CD4-positive, alpha-beta T cell treated with Interleukin-6 at 100 ng/mL for 8 hours (primary cell): ENCODE measurements around the gene FAU.

Experiments
- DNase-seq: peaks from one replicate; pipeline ENCODE4 v3.0.0-alpha.2; 2020; ENCODE audit warnings: mixed read lengths, low spot score

The FAU gene

GRCh38 chr11:65135633-65136145, 13.8 kb upstream of the FAU start:
- DNase-seq: no peak

- peak; percentile 90 for DNase-seq
Measured at GRCh38 chr11:65134952-65135632, 13.2 kb upstream of the FAU start.

DNA sequence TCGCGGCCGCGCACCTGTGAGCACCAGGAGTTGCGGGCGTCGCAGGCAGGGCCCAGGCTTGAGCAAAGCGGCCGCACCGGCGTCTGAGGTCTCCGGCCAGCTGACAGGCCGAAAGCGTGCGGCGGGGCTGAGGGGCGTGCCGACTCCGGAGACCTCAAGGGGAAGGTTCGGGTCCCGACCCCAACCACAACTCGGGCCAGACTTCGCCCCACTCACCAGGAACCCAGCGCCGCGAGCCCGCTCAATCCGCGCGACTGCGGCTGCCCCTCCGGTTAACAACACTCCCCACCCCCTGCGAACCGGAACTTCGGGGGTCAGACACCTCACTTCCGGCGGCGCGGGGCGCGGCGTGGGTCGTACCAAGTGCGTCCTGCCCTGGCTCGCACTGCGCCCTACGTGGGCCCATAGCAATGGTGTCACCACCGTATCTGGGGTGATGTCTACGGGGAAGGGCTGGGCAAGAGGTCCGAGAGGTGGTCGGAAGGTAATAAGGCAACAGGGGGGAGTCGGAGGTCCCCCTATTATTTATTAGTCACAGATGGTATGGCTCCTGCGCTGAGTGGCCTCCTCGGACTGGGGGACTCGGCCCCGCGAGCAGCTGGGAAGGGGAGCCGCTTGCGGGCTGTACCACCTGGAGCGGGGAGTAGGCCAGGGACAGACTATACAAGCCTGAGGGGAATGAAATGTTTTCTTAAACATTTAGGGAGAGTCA, 12.5 kb upstream of the FAU start, which contains the start of gene SYVN1:
Gene SYVN1 (minus strand): TSS at position 280 of the 712 bp plus-strand sequence. CDS start 918 bp downstream, outside the sequence.
- peak; percentile 88 for DNase-seq

DNA sequence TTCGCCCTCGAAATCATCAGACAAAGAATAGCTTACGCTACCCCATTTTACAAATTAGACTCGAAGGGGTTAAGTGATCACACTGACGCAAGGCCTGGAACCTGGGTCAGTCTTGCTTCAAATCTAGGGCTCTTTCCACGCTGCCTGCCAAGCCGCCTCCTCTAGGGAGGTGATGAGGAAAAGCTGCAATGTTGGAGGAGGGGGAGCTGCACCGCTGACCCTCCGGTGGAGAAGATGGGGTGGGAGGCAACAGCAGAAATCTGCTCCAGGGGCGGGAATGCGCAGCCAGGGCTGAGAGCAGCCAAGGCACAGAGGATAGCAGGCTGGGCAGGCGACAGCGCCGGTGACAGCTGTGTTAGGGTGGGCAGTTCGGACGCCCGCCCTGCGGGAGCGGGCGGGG, 11.8 kb upstream of the FAU start:
- DNase-seq: no peak

- peak; percentile 32 for DNase-seq
Measured at GRCh38 chr11:65132988-65133700, 11.2 kb upstream of the FAU start.

- DNase-seq: no peak
Measured at GRCh38 chr11:65132238-65132987, 10.5 kb upstream of the FAU start.

GRCh38 chr11:65131895-65132237, 9.9 kb upstream of the FAU start:
- no peak for DNase-seq

DNA sequence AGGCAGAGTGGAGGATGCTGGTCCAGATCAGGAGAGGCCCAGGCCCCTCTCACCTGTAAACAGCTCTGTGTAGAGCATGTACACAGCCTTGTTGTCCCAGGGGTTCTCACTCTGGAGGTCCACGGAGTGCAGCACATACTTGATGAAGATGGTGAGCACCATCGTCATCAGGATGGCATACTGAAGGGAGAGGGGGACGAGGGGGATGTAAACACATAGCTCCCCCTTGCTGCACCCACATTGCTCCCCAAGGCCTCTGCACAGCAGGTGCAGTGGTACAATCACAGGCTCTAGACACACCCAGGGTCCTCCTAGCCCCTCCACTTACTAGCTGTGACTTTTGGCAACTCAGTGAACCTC, 9.5 kb upstream of the FAU start:
- no peak for DNase-seq

- no peak for DNase-seq
Measured at GRCh38 chr11:65130631-65131416, 8.9 kb upstream of the FAU start.

GRCh38 chr11:65129649-65130441, 7.9 kb upstream of the FAU start:
- no peak for DNase-seq

DNA sequence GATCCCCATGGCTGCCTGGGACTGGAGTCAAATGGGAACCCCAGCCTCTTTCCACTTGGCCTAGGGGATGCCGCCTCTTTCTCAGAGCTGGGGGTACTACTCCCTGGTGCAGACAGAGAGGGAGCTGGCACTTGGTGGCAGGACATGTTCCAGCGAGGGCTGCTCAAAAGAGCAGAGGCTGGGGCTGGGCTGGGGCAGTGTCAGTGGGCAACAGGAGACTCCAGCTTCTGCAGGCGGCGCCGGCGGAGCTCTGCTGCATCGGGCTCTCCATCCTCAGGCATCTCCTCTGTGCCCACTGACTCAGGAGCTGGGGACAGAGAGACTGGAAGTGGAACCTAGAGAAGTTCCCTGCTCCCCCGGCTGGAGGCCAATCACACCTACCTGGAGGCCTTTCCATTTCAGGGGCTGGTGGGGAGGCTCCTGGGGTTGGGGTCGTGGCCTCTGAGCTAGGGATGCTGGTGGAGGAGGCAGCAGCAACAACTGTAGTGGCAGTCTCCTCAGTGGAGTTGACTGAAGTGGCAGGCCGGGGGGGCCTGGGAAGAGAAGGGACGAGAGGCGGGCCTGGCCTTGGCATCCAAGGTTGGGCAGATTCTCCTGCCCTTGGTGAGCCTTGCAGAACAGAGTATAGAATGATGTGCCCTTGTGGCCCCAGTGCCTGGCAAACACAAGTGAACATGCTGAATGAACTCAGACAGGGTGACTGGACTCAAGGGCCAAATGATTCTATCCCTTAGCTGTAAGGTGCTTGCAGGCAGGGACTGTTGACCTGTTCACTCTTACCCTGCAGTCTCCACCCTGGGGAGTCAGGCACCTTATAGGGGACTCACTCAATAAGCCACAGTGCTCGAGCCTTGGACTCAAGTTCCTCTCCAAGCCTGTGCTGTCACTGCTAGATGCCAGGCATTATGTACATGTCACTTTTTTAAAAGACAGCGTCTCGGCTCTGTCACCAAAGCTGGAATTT, 6.5 kb upstream of the FAU start:
- DNase-seq: no peak

DNA sequence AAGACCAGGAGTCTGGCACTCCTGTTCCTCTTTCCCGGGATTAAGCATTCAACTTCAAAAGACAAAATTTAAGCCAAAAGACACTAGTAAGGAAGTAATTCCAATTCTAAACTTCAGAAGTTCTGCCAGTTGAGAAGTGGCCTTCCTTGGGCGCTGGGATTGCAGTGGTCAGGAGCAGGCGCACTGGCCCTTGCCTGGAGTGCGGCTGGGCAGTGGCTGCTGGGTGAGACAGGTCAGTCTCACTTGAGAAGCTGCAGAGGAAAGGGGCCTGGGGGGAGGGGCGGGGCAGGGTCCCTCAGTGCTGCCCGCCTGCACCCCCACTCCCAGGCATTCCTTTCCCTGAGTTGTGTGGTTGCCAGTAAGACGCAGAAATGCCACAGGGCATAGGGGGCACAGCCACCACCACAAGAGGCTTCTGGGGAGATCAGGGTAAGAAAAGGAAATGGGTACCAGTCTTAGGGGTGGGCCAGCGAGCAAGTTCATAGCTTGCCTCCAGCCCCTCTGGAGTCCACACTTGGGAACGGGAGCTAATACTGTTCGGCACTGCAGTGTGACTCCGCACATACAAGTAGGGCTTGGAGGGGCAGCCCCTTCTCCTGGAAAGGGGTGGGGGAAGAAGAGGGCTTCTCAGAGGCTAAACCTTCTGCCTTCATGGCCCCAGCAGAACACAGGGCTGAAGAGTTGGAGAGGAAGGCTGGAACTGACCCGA, 5.7 kb upstream of the FAU start:
- no peak for DNase-seq

DNA sequence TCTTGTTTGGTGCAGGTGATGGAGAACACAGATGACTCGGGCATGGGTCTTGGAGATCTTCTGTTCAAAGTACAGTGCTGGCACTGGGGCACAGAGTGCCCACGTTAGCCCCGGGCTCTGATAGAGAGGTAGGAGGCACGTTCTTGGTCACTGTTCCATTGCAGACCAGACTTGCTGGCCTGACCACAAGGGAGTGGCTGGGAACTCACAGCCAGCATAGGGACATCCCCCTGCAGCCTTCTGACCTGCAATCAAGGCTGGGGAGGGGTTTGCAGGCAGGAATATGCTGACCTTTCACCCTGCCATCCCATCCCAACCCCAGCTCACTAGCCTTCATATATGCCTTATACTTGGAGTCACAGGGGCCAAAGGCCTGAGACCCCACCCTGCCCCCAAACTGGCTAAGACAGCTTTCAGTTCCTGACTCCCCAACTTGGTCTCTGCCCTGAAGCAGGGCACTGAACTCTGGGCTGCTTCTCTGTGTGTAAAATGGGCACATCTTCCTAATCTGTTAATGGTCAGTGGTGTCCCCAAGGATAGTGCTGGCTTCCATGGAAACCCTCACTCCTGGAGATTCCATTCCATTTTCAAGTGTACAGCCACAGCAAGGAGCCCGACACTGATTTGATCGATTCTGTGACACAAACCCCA, 4.8 kb upstream of the FAU start:
- no peak for DNase-seq

- no peak for DNase-seq
Measured at GRCh38 chr11:65125197-65126056, 3.5 kb upstream of the FAU start.

DNA sequence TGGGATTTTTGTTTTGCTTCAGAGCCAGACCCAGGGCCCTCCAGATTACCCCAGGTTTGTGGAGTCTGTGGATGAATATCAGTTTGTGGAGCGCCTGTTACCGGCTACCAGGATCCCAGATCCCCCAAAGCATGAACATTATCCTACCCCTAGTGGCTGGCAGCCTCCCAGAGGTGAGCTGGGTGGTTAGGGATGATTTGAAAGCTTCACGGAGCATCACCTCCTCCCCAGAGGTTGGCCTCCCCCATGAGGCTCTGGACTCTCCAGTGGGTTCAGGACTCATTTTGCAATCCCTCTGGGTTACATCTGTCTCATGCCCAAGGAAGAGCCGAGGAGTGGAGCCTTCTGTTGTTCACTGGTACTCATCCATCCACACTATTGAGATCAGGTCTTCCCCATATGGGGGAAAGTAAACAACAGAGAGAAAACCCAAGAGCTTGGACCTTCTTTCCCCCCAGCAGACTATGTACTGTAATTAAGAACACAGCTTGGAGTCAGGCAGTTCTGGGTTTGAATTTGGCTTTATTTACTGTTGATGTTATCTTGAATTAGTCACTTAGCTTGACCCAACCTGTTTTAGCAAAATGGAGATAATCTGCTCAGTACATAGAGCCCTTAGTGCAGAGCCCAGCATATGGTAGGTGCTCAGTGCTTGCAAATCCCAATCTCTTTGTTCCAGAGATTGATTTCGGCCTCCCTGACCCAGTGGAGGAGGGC, 2.7 kb upstream of the FAU start:
- DNase-seq: no peak

DNA sequence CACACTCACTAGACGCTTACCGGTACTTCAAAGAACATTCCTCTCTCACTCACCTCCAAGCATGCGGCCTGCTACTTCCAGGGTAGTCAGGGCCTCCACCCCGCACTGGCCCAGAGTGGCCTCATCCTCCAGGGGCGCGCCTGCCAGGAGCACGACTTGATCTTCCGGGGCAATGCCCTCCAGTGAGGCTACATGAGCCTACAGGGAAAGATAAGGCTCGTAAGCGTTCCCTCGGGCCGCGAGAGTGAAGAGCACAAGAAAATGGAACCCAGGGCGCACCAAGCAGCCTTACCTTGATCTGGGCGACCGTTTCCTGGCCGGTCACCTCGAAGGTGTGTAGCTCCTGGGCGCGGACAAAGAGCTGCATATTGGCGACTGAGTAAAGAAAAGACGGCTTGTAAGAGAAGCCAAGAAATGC, 478 bp downstream of the FAU start:
- DNase-seq: no peak

DNA sequence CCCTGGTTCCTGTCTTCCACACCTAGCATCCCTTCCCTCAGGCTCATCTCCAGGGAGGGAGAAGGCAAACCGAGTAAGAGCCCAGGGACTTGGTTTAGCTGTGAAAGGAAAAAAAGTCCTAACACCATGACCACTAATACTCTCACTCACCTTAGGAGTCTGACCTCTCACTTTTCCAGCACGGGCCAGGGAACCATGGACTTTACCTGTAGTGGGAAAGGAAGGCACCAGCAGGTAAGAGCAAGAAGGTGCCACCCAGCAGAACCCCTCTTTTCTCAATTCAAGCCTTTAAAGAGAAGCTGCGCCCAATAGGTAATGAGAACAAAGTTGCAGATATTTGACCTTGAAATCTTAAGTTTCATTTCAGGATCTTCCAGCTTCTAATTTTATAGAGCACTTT, 1.1 kb downstream of the FAU start:
- no peak for DNase-seq
